ENCODE results near the gene LDLRAD4.
A peak's percentile ranks its signal among the peaks of the same experiment; 100 is the strongest.

LDLRAD4 gene

GRCh38 chr18:13201292-13201691, 17.3 kb upstream of the LDLRAD4 start:
- DNase-seq (ENCODE audit: low read depth in 1 of 2, low spot score in 1 of 2), result no peak

DNA sequence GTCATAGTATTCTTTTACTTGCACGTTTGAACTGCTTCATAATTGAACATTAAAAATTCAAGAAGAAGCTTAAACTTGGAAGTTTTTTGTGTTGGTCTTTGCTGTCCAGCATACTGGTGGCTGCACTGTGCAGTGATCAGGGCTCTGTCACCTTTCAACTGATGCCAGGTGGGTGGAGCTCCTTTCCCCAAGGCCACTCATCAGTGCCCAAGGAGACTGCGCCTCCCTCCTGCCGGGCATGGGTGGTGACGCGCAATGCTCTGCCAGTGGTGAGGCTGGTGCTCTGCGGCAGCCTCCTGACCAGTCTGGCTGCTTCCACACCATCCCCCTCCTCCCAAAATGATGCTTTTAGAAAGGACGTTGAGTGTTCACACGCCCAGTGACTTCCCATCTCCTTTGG, 16.0 kb upstream of the LDLRAD4 start:
- no peak for DNase-seq (ENCODE audit: low read depth in 1 of 2, low spot score in 1 of 2)

GRCh38 chr18:13206301-13206700, 12.3 kb upstream of the LDLRAD4 start:
- DNase-seq (ENCODE audit: low read depth in 1 of 2, low spot score in 1 of 2), result no peak

- DNase-seq (ENCODE audit: low read depth in 1 of 2, low spot score in 1 of 2), result no peak
Observed at GRCh38 chr18:13207294-13207693, 11.3 kb upstream of the LDLRAD4 start.

DNA sequence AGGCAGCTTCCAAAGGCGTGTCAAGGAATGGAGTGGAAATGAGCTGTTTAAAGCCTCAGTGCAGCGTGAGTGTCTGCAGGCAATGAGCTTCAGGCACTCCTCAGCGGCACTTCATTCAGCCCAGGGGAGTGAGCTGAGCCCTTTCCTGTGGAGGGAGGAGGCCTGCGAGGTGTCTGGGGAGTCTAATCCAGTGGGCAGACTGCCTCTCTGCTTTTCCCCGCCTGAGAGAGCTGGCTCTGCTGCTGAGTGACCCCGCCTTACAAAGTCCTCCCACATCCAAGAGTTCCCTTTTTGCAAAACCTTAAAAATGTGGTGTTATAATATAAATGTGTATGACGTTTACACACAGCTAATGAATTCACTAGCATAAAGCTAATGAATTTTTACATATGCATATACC, 7.0 kb upstream of the LDLRAD4 start:
- no peak for DNase-seq (ENCODE audit: low read depth in 1 of 2, low spot score in 1 of 2)

GRCh38 chr18:13213036-13213795, 5.3 kb upstream of the LDLRAD4 start:
- DNase-seq (ENCODE audit: low read depth in 1 of 2, low spot score in 1 of 2), result no peak

- no peak for DNase-seq (ENCODE audit: low read depth in 1 of 2, low spot score in 1 of 2)
Observed at GRCh38 chr18:13214609-13215008, 4.0 kb upstream of the LDLRAD4 start.

- DNase-seq (ENCODE audit: low read depth in 1 of 2, low spot score in 1 of 2), result peak in 1 of 2 donors; percentile 20
Observed at GRCh38 chr18:13216092-13216582, 2.4 kb upstream of the LDLRAD4 start.

- DNase-seq (ENCODE audit: low read depth in 1 of 2, low spot score in 1 of 2), result peak; percentile 26 to 33
Observed at GRCh38 chr18:13216711-13217465, 1.7 kb upstream of the LDLRAD4 start.

DNA sequence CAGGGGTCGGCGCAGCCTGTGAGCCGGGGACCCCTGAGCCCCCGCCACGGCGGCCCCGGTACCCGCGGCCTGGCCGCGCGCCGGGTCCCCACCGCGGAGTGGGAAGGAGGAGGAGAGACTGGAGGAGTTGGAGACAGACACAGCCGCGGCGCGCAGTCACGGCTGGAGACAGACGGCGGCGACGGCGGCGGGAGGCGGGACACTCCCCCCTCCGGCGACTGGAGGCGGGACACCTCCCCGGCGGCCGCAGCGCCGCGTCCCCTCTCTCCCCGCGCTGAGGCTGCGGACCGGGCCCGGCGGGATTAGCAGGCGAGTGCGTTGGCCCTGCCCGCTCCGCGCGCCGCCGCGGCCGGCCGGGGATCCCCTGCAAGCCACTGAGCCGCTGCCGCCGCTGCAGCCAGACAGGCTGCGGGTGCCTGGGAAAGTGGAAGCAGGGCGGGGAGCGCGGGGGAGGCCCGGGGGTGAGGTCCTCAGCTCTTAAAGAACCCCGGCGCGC, 1.0 kb upstream of the LDLRAD4 start:
- peak; percentile 37 to 45 for DNase-seq (ENCODE audit: low read depth in 1 of 2, low spot score in 1 of 2)

DNA sequence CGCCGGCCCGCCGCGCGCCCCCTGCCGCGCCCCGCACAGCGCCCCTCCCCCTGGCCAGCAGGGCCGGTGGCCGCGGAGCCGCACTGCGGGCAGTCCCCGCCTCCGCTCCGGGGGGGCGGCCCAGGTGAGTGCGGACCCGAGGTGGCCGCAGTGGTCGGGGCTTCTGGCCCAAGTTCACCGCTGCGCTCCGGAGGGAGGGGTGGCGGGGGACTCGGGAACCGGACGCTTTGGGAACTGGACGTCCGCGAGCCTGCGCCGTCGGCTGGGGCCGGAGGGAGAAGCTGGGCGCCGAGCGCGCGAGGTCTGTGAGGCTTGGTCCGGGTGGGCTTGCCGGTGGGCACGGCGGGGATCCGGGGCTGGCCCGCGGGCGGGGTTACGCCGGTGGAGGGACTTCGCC, 591 bp upstream of the LDLRAD4 start:
- peak in 1 of 2 donors; percentile 3 for DNase-seq (ENCODE audit: low read depth in 1 of 2, low spot score in 1 of 2)

GRCh38 chr18:13218997-13219396, 437 bp downstream of the LDLRAD4 start:
- no peak for DNase-seq (ENCODE audit: low read depth in 1 of 2, low spot score in 1 of 2)

GRCh38 chr18:13219593-13220159, 1.1 kb downstream of the LDLRAD4 start:
- no peak for DNase-seq (ENCODE audit: low read depth in 1 of 2, low spot score in 1 of 2)

GRCh38 chr18:13220361-13220991, 1.9 kb downstream of the LDLRAD4 start:
- DNase-seq (ENCODE audit: low read depth in 1 of 2, low spot score in 1 of 2), result no peak

GRCh38 chr18:13221869-13222855, 3.6 kb downstream of the LDLRAD4 start:
- no peak for DNase-seq (ENCODE audit: low read depth in 1 of 2, low spot score in 1 of 2)

GRCh38 chr18:13222856-13223281, 4.3 kb downstream of the LDLRAD4 start:
- no peak for DNase-seq (ENCODE audit: low read depth in 1 of 2, low spot score in 1 of 2)

- DNase-seq (ENCODE audit: low read depth in 1 of 2, low spot score in 1 of 2), result no peak
Observed at GRCh38 chr18:13223311-13224143, 5.0 kb downstream of the LDLRAD4 start.

DNA sequence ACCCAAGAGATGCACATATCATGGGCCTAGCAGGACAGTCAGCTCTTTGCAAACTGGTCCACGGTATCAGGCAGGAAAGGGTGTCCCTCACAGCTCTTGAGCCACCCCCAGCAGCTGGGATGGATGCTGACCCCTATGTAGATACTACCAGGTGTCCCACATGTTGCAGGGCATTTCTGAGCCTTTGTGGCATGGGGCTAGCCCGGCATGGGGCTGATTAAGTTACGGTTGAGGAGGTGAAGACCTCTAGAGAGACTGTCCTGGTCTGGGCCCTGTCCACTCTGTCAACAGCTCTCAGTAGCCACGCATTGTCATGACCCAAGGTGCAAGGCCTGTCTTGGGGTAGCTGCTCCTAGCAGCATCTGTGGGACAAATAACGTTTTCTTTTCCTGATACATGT, 6.7 kb downstream of the LDLRAD4 start:
- DNase-seq (ENCODE audit: low read depth in 1 of 2, low spot score in 1 of 2), result no peak

- DNase-seq (ENCODE audit: low read depth in 1 of 2, low spot score in 1 of 2), result no peak
Observed at GRCh38 chr18:13226533-13227144, 8.1 kb downstream of the LDLRAD4 start.
